PC-3 (cell line): ENCODE data around the gene TSPAN9. TPM values are rescaled to one million over a fixed set of nuclear protein-coding genes. Genes with fewer than 3 reads are reported as not detected.

ENCODE experiments used
- ATAC-seq: fragments of 200-7000 bp; cut with Tn5 transposase; 2 replicates; pipeline ENCODE4 v1.9.1; 2020; ENCODE audit warnings: mild to moderate bottlenecking, moderate library complexity
- BruUV-seq: library from RNA; stranded (reverse); fragments of 400-500 nt; replicated peaks from 2 replicates; lab custom pipeline; 2021; lab: Mats Ljungman, UMichigan
- CTCF ChIA-PET: fragments of 300-600 bp; sonication (Branson Sonifier 250); formaldehyde crosslinking; loops from one replicate; lab custom pipeline; 2022; ENCODE audit warnings: antibody characterized with exemption; lab: Charles Lee
- POLR2A ChIA-PET: fragments of 300-600 bp; sonication (Branson Sonifier 250); formaldehyde crosslinking; loops from one replicate; lab custom pipeline; 2022; ENCODE audit warnings: antibody characterized with exemption; ENCODE audit not compliant: unreplicated experiment; lab: Charles Lee
- DNase-seq: peaks from one replicate; pipeline ENCODE4 v3.0.0-alpha.2; 2015
- H2AFZ ChIP-seq: fragments of 300-600 bp; sonication (generic); 2 replicates; pipeline ENCODE4 v1.6.0; 2016; ENCODE audit warnings: antibody characterized with exemption, low read length
- H3F3A ChIP-seq: fragments of 300-600 bp; sonication (generic); one replicate; pipeline ENCODE4 v1.6.0; 2017; ENCODE audit warnings: antibody characterized with exemption, low read length, control low read depth, mild to moderate bottlenecking; ENCODE audit not compliant: unreplicated experiment
- H3K27ac ChIP-seq: fragments of 300-600 bp; sonication (generic); 2 replicates; pipeline ENCODE4 v1.5.1; 2016; ENCODE audit warnings: mild to moderate bottlenecking, low read length
- H3K27me3 ChIP-seq: fragments of 300-600 bp; sonication (generic); 2 replicates; pipeline ENCODE4 v1.6.1; 2016; ENCODE audit warnings: low read length, mixed read lengths
- H3K36me3 ChIP-seq: fragments of 300-600 bp; sonication (generic); 2 replicates; pipeline ENCODE4 v1.6.1; 2016; ENCODE audit warnings: low read depth, mixed run types, low read length, mixed read lengths
- H3K4me1 ChIP-seq: fragments of 300-600 bp; sonication (generic); 2 replicates; pipeline ENCODE4 v1.5.1; 2016; ENCODE audit warnings: low read length; ENCODE audit not compliant: insufficient read depth
- H3K4me2 ChIP-seq: fragments of 300-600 bp; sonication (generic); 2 replicates; pipeline ENCODE4 v1.6.0; 2016; ENCODE audit warnings: low read length
- H3K4me3 ChIP-seq: fragments of 300-600 bp; sonication (generic); 2 replicates; pipeline ENCODE4 v1.5.1; 2016; ENCODE audit warnings: mild to moderate bottlenecking, low read length, mixed read lengths
- H3K79me2 ChIP-seq: fragments of 300-600 bp; sonication (generic); 2 replicates; pipeline ENCODE4 v1.6.1; 2017; ENCODE audit warnings: low read length, mixed read lengths
- H3K9ac ChIP-seq: fragments of 300-600 bp; sonication (generic); 2 replicates; pipeline ENCODE4 v1.6.0; 2016; ENCODE audit warnings: mild to moderate bottlenecking, low read length
- H3K9me2 ChIP-seq: fragments of 300-600 bp; sonication (generic); replicated peaks from 2 replicates; pipeline ENCODE4 v1.6.1; 2016; ENCODE audit warnings: mixed run types, low read length, mixed read lengths
- H3K9me3 ChIP-seq: fragments of 300-600 bp; sonication (generic); 2 replicates; pipeline ENCODE4 v1.6.1; 2016; ENCODE audit warnings: low read length, mixed read lengths
- H4K20me1 ChIP-seq: fragments of 300-600 bp; sonication (generic); 2 replicates; pipeline ENCODE4 v1.6.1; 2016; ENCODE audit warnings: low read length, mixed read lengths
- CTCF ChIP-seq: fragments of 300-600 bp; sonication (generic); conservative IDR thresholded peaks from 2 replicates; pipeline ENCODE4 v1.5.1; 2017; ENCODE audit warnings: antibody characterized with exemption, low read depth, mild to moderate bottlenecking, low read length
- EZH2 ChIP-seq: fragments of 300-600 bp; sonication (generic); IDR thresholded peaks from one replicate; pipeline ENCODE4 v1.6.1; 2017; ENCODE audit warnings: antibody characterized with exemption, mild to moderate bottlenecking, low read length; ENCODE audit not compliant: unreplicated experiment
- EZH2phosphoT487 ChIP-seq: fragments of 300-600 bp; sonication (generic); IDR thresholded peaks from 2 replicates; pipeline ENCODE4 v1.6.1; 2018; ENCODE audit warnings: mild to moderate bottlenecking, antibody characterized with exemption, low read length, borderline replicate concordance
- intact Hi-C: fragments of 100-400 bp; cut with micrococcal nuclease; formaldehyde crosslinking; loops from 2 replicates; pipeline ENCODE4 v1.9.0; 2023
- total RNA-seq: library from RNA; depleted of rRNA; stranded (reverse); fragments of >200 nt; gene quantifications from 2 replicates; pipeline ENCODE4 v1.2.3, GENCODE V29; 2014

The TSPAN9 gene
- total RNA-seq, 1 experiment from 2014 or later: 6.2 TPM

DNA sequence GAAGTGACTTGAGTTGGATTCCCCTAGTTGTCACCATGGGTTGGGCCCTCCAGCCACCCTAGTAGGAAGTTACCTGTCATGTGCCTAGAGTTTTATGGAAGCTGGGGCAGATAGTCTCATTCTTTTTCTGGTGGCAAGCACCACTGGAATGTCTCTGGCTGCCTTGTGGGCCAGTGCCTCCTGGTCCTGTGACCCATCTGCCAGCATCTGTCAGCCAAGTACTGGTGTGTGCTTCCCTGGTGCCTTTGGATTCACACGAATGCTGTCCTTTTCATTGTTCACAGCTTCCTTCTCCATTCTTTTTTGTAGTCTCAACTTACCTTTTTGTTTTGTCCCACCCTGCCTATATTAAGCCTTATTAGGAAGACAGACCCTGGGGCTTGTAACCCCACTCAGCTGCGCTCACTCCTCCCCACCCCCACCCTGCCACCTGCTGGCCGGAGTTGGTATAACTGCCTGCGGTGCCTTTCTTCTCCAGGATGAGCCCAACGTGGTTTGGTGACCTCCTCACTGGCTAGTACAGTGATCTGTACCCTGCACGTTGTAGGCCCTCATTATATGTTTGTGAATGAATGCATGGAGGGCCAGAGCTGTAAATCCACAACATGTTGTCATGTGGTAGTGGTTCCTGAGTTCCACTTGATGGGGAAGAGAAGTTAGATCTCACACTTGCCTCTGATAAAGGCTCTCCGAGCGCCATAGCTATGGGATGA is 125.7 kb downstream of the TSPAN9 start:
- BruUV-seq: no TSS peak
- POLR2A ChIA-PET: no interaction called here
- no peaks in the 10 kb centered on the region for H4K20me1 ChIP-seq

DNA sequence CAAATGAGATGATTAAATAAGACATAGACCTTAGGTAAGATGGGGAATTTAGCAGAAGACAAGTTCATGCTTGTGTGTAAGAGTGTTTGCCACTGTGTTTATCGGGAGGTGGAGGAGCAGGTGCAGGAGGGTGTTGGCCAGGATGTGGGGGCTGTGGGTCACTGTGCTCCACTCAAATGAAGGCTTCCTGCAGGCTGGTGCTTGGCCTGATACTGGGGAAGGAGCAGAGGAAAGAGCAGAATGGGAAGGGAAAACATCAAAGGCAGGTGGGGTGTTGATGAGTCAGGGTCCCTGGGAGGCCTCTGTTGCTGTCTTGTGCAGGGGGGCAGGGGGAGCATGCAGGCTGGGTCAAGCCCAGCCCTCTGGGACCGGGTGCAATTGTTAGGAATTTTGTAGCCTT is 126.5 kb downstream of the TSPAN9 start:
- no peaks in the 10 kb centered on the region for H4K20me1 ChIP-seq
- DNase-seq: no peak
- CTCF ChIA-PET: no interaction called here

More for the DNA sequence above, 125.7 kb downstream of the TSPAN9 start:
- Histone ChIP-seq H3K27ac (no peak overlapping the region), H3K4me1 (peaks cover 9% of the 10 kb centered on the region), H3K79me2 (no peaks in the 10 kb centered on the region), H3K4me3 (no peak overlapping the region), H3F3A (no peaks in the 10 kb centered on the region), H3K4me2 (no peak overlapping the region), H3K9me2 (no peaks in the 10 kb centered on the region), H3K9me3 (no peaks in the 10 kb centered on the region), H2AFZ (no peak overlapping the region), H3K36me3 (no peaks in the 10 kb centered on the region), H3K27me3 (peaks cover 22% of the 10 kb centered on the region), H3K9ac (no peak overlapping the region)
- TF ChIP-seq EZH2phosphoT487 (no peak), EZH2 (no peak), CTCF (peak; percentile 94)
- intact Hi-C loops: loop anchor here (1.0 to 10.0 kb wide), 3 partner anchors 68 to 130 kb away; no protein-coding TSS in a partner anchor
- peak; percentile 8; the same call in 1 of the 2 replicates for ATAC-seq
- peak; percentile 64 for DNase-seq
- CTCF ChIA-PET: no interaction called here

More for the DNA sequence above, 126.5 kb downstream of the TSPAN9 start:
- Histone ChIP-seq H3K9me2 (no peaks in the 10 kb centered on the region), H3K9ac (no peak overlapping the region), H3K36me3 (no peaks in the 10 kb centered on the region), H3K27ac (no peak overlapping the region), H3K4me2 (no peak overlapping the region), H2AFZ (no peak overlapping the region), H3K4me3 (no peak overlapping the region), H3K27me3 (peaks cover 22% of the 10 kb centered on the region), H3K9me3 (no peaks in the 10 kb centered on the region), H3K79me2 (no peaks in the 10 kb centered on the region), H3F3A (no peaks in the 10 kb centered on the region), H3K4me1 (peaks cover 9% of the 10 kb centered on the region)
- ATAC-seq: no peak
- intact Hi-C loops: loop anchor here (1.0 to 10.0 kb wide), 3 partner anchors 68 to 131 kb away; no protein-coding TSS in a partner anchor
- no TSS peak for BruUV-seq
- TF ChIP-seq EZH2 (no peak), EZH2phosphoT487 (no peak), CTCF (no peak)
- POLR2A ChIA-PET: no interaction called here
